ENCODE measurements around the gene APOA1. TPM values are rescaled to one million over a fixed set of nuclear protein-coding genes. Genes with fewer than 3 reads are reported as not detected.

The APOA1 gene
- total and polyA plus RNA-seq, 2 donors (not counting 3 experiments of a cell fraction or from before 2014, with no cell fraction given), result not detected

DNA sequence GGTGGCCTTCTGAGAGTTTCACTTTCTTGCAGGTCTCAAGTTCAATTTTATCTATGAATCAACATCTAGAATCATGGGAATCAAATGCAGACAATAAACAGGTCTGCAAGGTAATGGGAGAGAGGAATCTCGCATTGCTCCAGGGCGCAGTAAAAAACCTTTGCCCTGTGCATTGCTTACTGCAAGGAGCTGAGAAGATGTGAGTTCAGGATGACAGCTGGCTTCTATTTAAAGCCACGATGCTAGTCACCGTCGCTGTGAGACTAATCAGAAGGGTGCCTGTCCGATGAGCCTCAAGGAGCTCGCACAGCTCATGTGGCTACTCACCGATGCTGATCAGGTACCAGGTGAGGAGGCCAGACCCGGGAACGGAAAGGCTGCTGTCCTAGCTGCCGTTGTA lies 30.2 kb upstream of the APOA1 start:
- Histone ChIP-seq H3K27me3 (ENCODE audit: control insufficient read depth in 2 of 2, insufficient read depth in 2 of 2, low read length in 2 of 2) (no peaks in the 10 kb centered on the region), H3K9me3 (replicated peaks; ENCODE audit: control insufficient read depth, insufficient read depth, low read length) (no peaks in the 10 kb centered on the region), H3K4me2 (ENCODE audit: insufficient read depth, low read length) (no peak overlapping the region), H3K4me3 (replicated peaks in 1 of 3; ENCODE audit: insufficient read depth in 1 of 3, low read depth in 1 of 3, low read length in 3 of 3) (no peak overlapping the region), H4K20me1 (replicated peaks; ENCODE audit: control insufficient read depth, extremely low read depth, insufficient read depth, low read length) (no peaks in the 10 kb centered on the region), H3K9ac (replicated peaks; ENCODE audit: extremely low read depth, insufficient read depth, low read length) (no peak overlapping the region), H3K79me2 (ENCODE audit: control insufficient read depth, insufficient read depth, low read length) (no peaks in the 10 kb centered on the region), H3K4me1 (ENCODE audit: control insufficient read depth, extremely low read depth, insufficient read depth, low read length) (peaks cover 6% of the 10 kb centered on the region), H3K27ac (ENCODE audit: insufficient read depth, low read depth, low read length) (no peak overlapping the region), H3K36me3 (ENCODE audit: control insufficient read depth in 2 of 2, extremely low read depth in 1 of 2, insufficient read depth in 2 of 2, low read length in 2 of 2) (peaks cover 4 to 9% of the 10 kb centered on the region in 2 experiments), H3K9me1 (replicated peaks; ENCODE audit: control insufficient read depth, extremely low read depth, insufficient read depth, low read length) (no peaks in the 10 kb centered on the region), H2AFZ (ENCODE audit: low read depth, low read length) (no peak overlapping the region)
- intact Hi-C loops (cut with micrococcal nuclease), result loop anchor here (5.0 kb wide), 1 partner anchor 75 kb away; the partner anchor contains the start of gene APOA5
- DNase-seq (ENCODE audit: low read depth, low spot score), result no peak
- FAIRE-seq, result no peak
- no TSS peak for BruUV-seq (replicated peaks)
- TF ChIP-seq, protein P1, sequence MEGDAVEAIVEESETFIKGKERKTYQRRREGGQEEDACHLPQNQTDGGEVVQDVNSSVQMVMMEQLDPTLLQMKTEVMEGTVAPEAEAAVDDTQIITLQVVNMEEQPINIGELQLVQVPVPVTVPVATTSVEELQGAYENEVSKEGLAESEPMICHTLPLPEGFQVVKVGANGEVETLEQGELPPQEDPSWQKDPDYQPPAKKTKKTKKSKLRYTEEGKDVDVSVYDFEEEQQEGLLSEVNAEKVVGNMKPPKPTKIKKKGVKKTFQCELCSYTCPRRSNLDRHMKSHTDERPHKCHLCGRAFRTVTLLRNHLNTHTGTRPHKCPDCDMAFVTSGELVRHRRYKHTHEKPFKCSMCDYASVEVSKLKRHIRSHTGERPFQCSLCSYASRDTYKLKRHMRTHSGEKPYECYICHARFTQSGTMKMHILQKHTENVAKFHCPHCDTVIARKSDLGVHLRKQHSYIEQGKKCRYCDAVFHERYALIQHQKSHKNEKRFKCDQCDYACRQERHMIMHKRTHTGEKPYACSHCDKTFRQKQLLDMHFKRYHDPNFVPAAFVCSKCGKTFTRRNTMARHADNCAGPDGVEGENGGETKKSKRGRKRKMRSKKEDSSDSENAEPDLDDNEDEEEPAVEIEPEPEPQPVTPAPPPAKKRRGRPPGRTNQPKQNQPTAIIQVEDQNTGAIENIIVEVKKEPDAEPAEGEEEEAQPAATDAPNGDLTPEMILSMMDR (IDR thresholded peaks at IDR 0.05; ENCODE audit: extremely low read depth in 1 of 2, insufficient read depth in 1 of 2, low read depth in 1 of 2, low read length in 2 of 2), result no peak
- TF ChIP-seq, protein P2, sequence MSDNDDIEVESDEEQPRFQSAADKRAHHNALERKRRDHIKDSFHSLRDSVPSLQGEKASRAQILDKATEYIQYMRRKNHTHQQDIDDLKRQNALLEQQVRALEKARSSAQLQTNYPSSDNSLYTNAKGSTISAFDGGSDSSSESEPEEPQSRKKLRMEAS (IDR thresholded peaks at IDR 0.05; ENCODE audit: insufficient read depth, insufficient read length), result no peak
- TF ChIP-seq JUN (IDR thresholded peaks at IDR 0.05; ENCODE audit: borderline replicate concordance, insufficient read depth, insufficient read length, low read depth), result no peak
- no peak for TF ChIP-seq GATA2 (IDR thresholded peaks at IDR 0.05; ENCODE audit: insufficient read depth, insufficient read length, low read depth, low read length)
- TF ChIP-seq POLR2AphosphoS5 (IDR thresholded peaks at IDR 0.05; ENCODE audit: insufficient read depth, low read depth, low read length), result no peak
- no peak for TF ChIP-seq FOS (IDR thresholded peaks at IDR 0.05; ENCODE audit: borderline replicate concordance, insufficient read depth, low read length)
- no peak for TF ChIP-seq POLR2A (IDR thresholded peaks at IDR 0.05; ENCODE audit: low read depth, low read length)
- no peak for TF ChIP-seq MYC (IDR thresholded peaks at IDR 0.05; ENCODE audit: low read depth, low read length)
- TF ChIP-seq EZH2 (IDR thresholded peaks at IDR 0.05; ENCODE audit: borderline replicate concordance, low read depth, low read length, severe bottlenecking), result no peak
- ChIA-PET POLR2A (no interaction called here), CTCF (interaction anchor here (0.8 to 0.9 kb wide), 2 partner anchors 13 to 76 kb away, joined by 3 read pairs; partner anchors contain the start of gene APOA5)
- dilution Hi-C loops (cut with MboI; ENCODE audit: extremely low pct_ligation_motif_present, low sequenced_read_pairs), result no loop called here

Data from endothelial cell of umbilical vein (primary cell).